Chondrocyte (in vitro differentiated cells): ENCODE data around the gene CETN3. TPM values are rescaled to one million over a fixed set of nuclear protein-coding genes. Genes with fewer than 3 reads are reported as not detected.

ENCODE experiments used
- DNase-seq: peaks from one replicate; pipeline ENCODE4 v3.0.0; 2021; ENCODE audit warnings: mixed read lengths, low spot score
- H3K27ac Mint-ChIP-seq: one replicate; pipeline ENCODE4 v1.8.0; 2021; ENCODE audit warnings: mild to moderate bottlenecking, moderate library complexity, mixed read lengths; ENCODE audit not compliant: unreplicated experiment
- H3K27me3 Mint-ChIP-seq: 2 replicates; pipeline ENCODE4 v1.8.0; 2021; ENCODE audit warnings: low read depth, mixed read lengths
- H3K36me3 Mint-ChIP-seq: 2 replicates; pipeline ENCODE4 v1.8.0; 2021; ENCODE audit warnings: low read depth, mixed read lengths
- H3K4me1 Mint-ChIP-seq: 2 replicates; pipeline ENCODE4 v1.8.0; 2021; ENCODE audit warnings: low read depth, mild to moderate bottlenecking, mixed read lengths
- H3K4me3 Mint-ChIP-seq: one replicate; pipeline ENCODE4 v1.8.0; 2021; ENCODE audit warnings: mild to moderate bottlenecking, moderate library complexity, mixed read lengths; ENCODE audit not compliant: unreplicated experiment
- H3K9me3 Mint-ChIP-seq: 2 replicates; pipeline ENCODE4 v1.8.0; 2021; ENCODE audit warnings: low read depth, mixed read lengths
- total RNA-seq: library from RNA; stranded (reverse); gene quantifications from 3 replicates; pipeline ENCODE4 v1.2.1, GENCODE V29; 2021
- TF ChIP-seq, protein P1 (sequence below): fragments of 200-600 bp; sonication (generic); IDR thresholded peaks from 2 replicates; pipeline ENCODE4 v1.5.0; 2021; ENCODE audit warnings: antibody characterized with exemption, mild to moderate bottlenecking, moderate library complexity

Gene CETN3
- total RNA-seq, 1 donor from 2014 or later = 13.9 TPM

DNA sequence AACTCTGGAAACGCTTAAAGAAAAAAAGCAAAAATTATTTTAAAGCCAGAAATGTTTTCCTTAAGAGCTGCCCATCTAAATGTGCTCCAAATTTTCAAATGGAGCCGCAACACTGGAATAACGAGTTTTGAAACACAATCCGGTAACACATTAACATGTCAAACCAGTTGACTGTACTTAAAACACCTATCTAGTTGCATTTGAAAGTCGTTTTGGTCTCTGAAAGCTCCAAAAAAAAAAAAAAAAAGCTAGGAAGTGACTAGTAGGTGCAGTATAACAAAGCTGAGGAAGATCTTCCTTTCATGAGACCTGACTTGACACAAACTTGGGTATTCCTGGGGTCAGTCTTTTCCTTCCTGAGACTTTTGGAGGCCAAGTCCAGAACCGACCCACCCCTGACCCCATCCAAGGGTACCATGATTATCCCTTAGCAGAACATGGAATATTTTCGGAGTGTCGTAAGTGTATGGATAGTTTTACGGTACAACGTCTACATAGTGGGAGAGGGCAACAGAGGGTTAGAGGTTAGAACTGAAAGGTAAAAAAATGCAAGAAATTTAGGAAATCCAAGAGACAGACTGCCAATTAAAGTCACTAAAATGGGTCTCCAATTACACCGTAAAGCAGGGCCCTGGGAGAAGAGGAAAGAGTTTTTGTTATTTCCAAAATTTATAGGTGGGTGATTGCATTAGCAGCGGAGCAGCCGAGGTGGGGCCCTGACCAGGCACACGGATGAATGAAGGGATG lies 812 bp downstream of the CETN3 start:
- Mint-ChIP-seq H3K27me3 (no peaks in the 10 kb centered on the region), H3K4me3 (no peak overlapping the region), H3K27ac (no peak overlapping the region), H3K4me1 (peaks cover 16% of the 10 kb centered on the region), H3K36me3 (peaks cover 2% of the 10 kb centered on the region), H3K9me3 (no peaks in the 10 kb centered on the region)
- TF ChIP-seq, protein P1, sequence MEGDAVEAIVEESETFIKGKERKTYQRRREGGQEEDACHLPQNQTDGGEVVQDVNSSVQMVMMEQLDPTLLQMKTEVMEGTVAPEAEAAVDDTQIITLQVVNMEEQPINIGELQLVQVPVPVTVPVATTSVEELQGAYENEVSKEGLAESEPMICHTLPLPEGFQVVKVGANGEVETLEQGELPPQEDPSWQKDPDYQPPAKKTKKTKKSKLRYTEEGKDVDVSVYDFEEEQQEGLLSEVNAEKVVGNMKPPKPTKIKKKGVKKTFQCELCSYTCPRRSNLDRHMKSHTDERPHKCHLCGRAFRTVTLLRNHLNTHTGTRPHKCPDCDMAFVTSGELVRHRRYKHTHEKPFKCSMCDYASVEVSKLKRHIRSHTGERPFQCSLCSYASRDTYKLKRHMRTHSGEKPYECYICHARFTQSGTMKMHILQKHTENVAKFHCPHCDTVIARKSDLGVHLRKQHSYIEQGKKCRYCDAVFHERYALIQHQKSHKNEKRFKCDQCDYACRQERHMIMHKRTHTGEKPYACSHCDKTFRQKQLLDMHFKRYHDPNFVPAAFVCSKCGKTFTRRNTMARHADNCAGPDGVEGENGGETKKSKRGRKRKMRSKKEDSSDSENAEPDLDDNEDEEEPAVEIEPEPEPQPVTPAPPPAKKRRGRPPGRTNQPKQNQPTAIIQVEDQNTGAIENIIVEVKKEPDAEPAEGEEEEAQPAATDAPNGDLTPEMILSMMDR = no peak
- DNase-seq = no peak

DNA sequence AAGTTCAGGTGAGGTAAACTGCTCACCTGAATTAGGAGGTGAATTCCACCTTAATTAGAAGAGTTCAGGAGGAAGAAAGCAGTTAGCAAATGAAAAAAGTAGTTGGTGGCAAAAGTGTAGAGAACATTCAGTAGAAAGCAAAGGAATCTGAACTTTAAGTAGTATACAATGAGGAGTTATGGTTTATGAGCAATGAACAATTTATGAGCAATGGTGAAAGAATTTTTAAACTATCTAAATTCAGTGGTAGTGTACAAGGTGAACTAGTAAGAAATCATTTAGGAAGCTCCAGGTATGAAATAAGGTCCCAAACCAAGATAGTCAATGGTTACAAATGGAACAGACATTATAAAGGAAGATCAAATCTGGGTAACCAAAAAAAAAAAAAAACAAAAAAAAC lies 3.1 kb downstream of the CETN3 start:
- Mint-ChIP-seq H3K27ac (no peak overlapping the region), H3K9me3 (no peaks in the 10 kb centered on the region), H3K4me3 (no peak overlapping the region), H3K4me1 (peaks cover 25% of the 10 kb centered on the region), H3K27me3 (no peaks in the 10 kb centered on the region), H3K36me3 (peaks cover 4% of the 10 kb centered on the region)
- DNase-seq = no peak
- TF ChIP-seq, protein P1 = no peak

DNA sequence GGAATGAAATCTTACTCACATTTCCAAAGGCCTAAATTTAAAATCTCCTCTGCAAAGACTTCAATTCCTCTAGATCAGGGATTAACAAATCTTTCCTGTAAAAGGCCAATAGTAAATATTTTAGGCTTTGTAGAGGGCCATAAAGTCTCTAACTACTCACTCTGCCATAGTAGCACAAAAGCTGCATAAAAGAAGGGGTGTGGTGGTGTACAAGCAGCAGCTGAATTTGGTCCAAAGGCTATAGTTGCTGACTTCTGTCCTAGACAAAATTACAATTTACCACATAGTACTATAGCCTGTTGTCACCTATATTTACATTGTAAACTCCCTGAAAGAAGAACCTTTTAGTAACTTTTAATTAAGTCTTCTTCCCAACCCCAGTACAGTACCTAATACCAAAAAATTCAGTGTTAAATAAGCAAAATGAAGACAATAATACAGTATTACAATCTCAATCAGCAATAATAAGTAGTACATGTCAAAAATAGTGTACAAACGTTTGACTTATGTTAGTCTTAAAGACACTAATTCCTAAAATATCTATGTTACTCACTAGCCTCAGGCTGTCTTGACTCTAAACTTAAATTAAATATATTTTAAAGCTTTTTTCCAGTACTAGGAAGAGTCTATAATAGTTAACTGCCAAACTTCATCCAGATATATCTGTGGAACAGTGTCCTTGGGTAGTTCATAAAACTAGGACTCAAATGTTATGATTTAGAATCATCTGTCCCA lies 6.9 kb downstream of the CETN3 start:
- no peak for DNase-seq
- TF ChIP-seq, protein P1 = no peak
- Mint-ChIP-seq H3K27me3 (no peaks in the 10 kb centered on the region), H3K4me1 (peaks cover 34% of the 10 kb centered on the region), H3K4me3 (no peak overlapping the region), H3K36me3 (peaks cover 11% of the 10 kb centered on the region), H3K9me3 (no peaks in the 10 kb centered on the region), H3K27ac (peak overlapping the region; percentile 15)

DNA sequence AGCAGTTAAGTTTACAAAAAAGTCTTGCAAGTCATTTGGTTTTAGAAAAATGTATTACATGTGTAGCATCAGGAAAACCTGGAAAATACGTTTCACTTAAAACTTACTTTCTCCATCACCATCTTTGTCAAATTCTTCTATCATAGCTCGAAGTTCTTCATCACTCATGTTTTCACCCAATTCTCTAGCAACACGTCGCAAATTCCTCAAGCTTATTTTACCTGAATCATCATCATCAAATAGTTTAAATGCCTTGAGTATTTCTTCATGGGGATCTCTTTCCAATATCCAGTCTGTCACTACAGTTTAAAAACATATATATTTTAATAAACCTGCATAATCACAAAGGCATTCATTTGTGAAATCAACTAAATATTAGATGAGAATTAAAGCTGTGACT lies 10.3 kb downstream of the CETN3 start:
- H3K27ac Mint-ChIP-seq = no peak overlapping the region
- DNase-seq = no peak
- TF ChIP-seq, protein P1 = no peak
- H3K9me3 Mint-ChIP-seq = no peaks in the 10 kb centered on the region
- peaks cover 9% of the 10 kb centered on the region for H3K36me3 Mint-ChIP-seq
- no peaks in the 10 kb centered on the region for H3K27me3 Mint-ChIP-seq
- peaks cover 18% of the 10 kb centered on the region for H3K4me1 Mint-ChIP-seq
- H3K4me3 Mint-ChIP-seq = no peak overlapping the region

DNA sequence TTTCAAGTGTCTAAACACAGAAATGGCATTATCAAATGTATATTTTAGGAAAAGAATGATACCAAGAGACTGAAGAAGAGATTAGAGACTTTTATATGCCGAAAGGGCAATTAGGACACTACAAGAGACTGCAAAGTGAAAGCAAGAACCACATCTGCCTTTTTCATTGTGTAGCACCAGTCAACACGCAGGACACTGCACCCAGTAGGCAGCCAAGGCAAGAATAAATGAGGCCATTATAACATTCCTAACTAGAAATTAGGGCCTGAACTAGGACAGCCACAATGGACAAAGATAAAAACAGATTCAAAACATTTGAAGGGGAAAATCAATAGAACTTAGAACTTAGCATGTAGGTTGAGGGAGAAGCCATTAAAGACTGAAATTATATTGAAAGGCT lies 10.8 kb downstream of the CETN3 start:
- H3K27ac Mint-ChIP-seq = no peak overlapping the region
- H3K4me1 Mint-ChIP-seq = peaks cover 18% of the 10 kb centered on the region
- H3K27me3 Mint-ChIP-seq = no peaks in the 10 kb centered on the region
- peaks cover 9% of the 10 kb centered on the region for H3K36me3 Mint-ChIP-seq
- H3K4me3 Mint-ChIP-seq = no peak overlapping the region
- TF ChIP-seq, protein P1 = no peak
- no peaks in the 10 kb centered on the region for H3K9me3 Mint-ChIP-seq
- DNase-seq = no peak
